Activated naive CD8-positive, alpha-beta T cell (primary cell): ENCODE measurements around the gene ATP8B2.
"Not testable (repeated sequence)": the region's sequence is repeated elsewhere in the genome, so short reads cannot be mapped to it uniquely, and the experiment has no call there.

Experiments
- H3K27ac Mint-ChIP-seq: one replicate; pipeline ENCODE4 v1.8.0; 2021; ENCODE audit warnings: mixed read lengths
- H3K27me3 Mint-ChIP-seq: one replicate; pipeline ENCODE4 v1.8.0; 2021; ENCODE audit warnings: mixed read lengths
- H3K36me3 Mint-ChIP-seq: one replicate; pipeline ENCODE4 v1.8.0; 2021; ENCODE audit warnings: mixed read lengths
- H3K4me1 Mint-ChIP-seq: one replicate; pipeline ENCODE4 v1.8.0; 2021; ENCODE audit warnings: low read depth, mixed read lengths
- H3K4me3 Mint-ChIP-seq: one replicate; pipeline ENCODE4 v1.8.0; 2021; ENCODE audit warnings: mild to moderate bottlenecking, mixed read lengths
- H3K9me3 Mint-ChIP-seq: one replicate; pipeline ENCODE4 v1.8.0; 2021; ENCODE audit warnings: low read depth, mixed read lengths

ATP8B2 gene

GRCh38 chr1:154324669-154325582, at the start of gene ATP8B2:
ATP8B2 (plus strand) TSS chr1:154325525; CDS start chr1:154328142, 2,617 bp downstream.
- H3K27me3 Mint-ChIP-seq = no peaks in the 10 kb centered on the region
- peak within 1 kb of the TSS; percentile 93 for H3K27ac Mint-ChIP-seq
- H3K9me3 Mint-ChIP-seq = no peaks in the 10 kb centered on the region
- peaks cover 37% of the 10 kb centered on the region for H3K4me1 Mint-ChIP-seq
- H3K4me3 Mint-ChIP-seq = peak within 1 kb of the TSS; percentile 96
- H3K36me3 Mint-ChIP-seq = no peaks in the 10 kb centered on the region

GRCh38 chr1:154276797-154277196, 48.5 kb upstream of the ATP8B2 start:
- no peaks in the 10 kb centered on the region for H3K27me3 Mint-ChIP-seq
- peaks cover 22% of the 10 kb centered on the region for H3K4me1 Mint-ChIP-seq
- peaks cover 5% of the 10 kb centered on the region for H3K36me3 Mint-ChIP-seq
- no peaks in the 10 kb centered on the region for H3K9me3 Mint-ChIP-seq
- H3K4me3 Mint-ChIP-seq = no peak overlapping the region
- no peak overlapping the region for H3K27ac Mint-ChIP-seq

DNA sequence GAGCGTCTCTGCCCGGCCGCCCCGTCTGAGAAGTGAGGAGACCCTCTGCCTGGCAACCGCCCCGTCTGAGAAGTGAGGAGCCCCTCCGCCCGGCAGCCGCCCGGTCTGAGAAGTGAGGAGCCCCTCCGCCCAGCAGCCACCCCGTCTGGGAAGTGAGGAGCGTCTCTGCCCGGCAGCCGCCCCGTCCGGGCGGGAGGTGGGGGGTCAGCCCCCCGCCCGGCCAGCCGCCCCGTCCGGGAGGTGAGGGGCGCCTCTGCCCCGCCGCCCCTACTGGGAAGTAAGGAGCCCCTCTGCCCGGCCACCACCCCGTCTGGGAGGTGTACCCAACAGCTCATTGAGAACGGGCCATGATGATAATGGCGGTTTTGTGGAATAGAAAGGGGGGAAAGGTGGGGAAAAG, 37.7 kb upstream of the ATP8B2 start:
- not testable (repeated sequence) for H3K4me3 Mint-ChIP-seq, H3K4me1 Mint-ChIP-seq, H3K36me3 Mint-ChIP-seq, H3K9me3 Mint-ChIP-seq, H3K27ac Mint-ChIP-seq, H3K27me3 Mint-ChIP-seq

GRCh38 chr1:154288661-154289060, 36.7 kb upstream of the ATP8B2 start:
- Mint-ChIP-seq H3K4me1 (no peaks in the 10 kb centered on the region), H3K27ac (no peak overlapping the region), H3K4me3 (no peak overlapping the region), H3K36me3 (no peaks in the 10 kb centered on the region), H3K27me3 (no peaks in the 10 kb centered on the region), H3K9me3 (peaks cover 4% of the 10 kb centered on the region)

GRCh38 chr1:154290921-154291320, 34.4 kb upstream of the ATP8B2 start:
- H3K36me3 Mint-ChIP-seq = peaks cover 5% of the 10 kb centered on the region
- no peaks in the 10 kb centered on the region for H3K27me3 Mint-ChIP-seq
- H3K4me1 Mint-ChIP-seq = no peaks in the 10 kb centered on the region
- no peak overlapping the region for H3K4me3 Mint-ChIP-seq
- H3K9me3 Mint-ChIP-seq = peaks cover 8% of the 10 kb centered on the region
- H3K27ac Mint-ChIP-seq = no peak overlapping the region

DNA sequence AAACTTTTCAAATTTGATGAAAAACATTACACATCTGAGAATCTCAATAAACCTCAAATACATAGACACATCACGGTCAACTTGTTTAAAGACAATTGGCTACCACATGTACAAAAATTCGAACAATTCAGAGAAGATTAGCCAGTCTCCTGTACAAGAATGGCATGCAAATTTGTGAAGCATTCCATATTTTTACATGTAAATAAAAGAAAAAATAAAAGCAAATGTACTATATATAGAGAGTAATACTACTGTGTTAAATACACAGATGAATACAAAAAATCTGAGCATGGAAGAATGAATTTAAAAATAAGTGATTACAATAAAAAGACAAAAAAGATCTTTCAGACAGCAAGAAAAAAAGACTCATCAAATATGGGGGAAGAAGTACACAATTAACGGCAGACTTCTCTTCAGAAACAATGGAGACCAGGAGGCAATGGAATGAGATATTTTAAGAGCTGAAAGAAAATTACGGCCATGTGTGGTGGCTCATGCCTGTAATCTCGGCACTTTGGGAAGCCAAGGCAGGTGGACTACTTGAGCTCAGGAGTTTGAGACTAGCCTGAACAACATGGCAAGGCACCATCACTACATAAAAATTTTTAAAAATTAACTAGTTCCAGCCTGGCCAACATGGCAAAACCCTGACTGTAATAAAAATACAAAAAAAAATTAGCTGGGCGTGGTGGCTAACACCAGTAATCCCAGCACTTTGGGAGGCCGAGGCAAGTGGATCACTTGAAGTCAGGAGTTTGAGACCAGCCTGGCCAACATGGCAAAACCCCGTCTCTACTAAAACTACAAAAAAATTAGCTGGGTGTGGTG, 29.7 kb upstream of the ATP8B2 start:
- Mint-ChIP-seq H3K27ac (no peak overlapping the region), H3K36me3 (peaks cover 5% of the 10 kb centered on the region), H3K4me1 (no peaks in the 10 kb centered on the region), H3K9me3 (peaks cover 8% of the 10 kb centered on the region), H3K27me3 (no peaks in the 10 kb centered on the region), H3K4me3 (no peak overlapping the region)

DNA sequence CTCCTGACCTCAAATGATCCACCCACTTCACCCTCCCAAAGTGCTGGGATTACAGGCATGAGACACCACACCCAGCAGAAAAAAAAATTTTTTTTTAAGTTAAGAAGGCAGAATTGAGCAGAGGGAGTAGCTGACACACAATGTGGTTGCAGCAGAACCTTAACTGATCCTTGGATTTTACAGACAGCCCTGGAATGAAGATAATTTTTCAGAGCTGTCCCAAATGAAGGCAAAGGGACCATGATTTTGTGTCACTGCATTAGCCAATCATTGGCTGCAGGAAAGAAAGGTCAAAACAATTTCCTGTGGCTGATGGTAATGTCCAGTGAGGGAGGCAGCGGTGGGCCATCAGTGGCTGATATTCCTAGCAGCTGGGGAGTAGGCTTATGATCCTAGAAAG, 23.7 kb upstream of the ATP8B2 start:
- Mint-ChIP-seq H3K27me3 (no peaks in the 10 kb centered on the region), H3K9me3 (no peaks in the 10 kb centered on the region), H3K4me1 (peaks cover 8% of the 10 kb centered on the region), H3K4me3 (no peak overlapping the region), H3K27ac (no peak overlapping the region), H3K36me3 (no peaks in the 10 kb centered on the region)

- H3K36me3 Mint-ChIP-seq = no peaks in the 10 kb centered on the region
- H3K27ac Mint-ChIP-seq = peak overlapping the region; percentile 46
- no peaks in the 10 kb centered on the region for H3K27me3 Mint-ChIP-seq
- H3K4me1 Mint-ChIP-seq = peaks cover 12% of the 10 kb centered on the region
- no peak overlapping the region for H3K4me3 Mint-ChIP-seq
- no peaks in the 10 kb centered on the region for H3K9me3 Mint-ChIP-seq
These were observed 20.5 kb upstream of the ATP8B2 start for GRCh38 chr1:154304664-154305337.

DNA sequence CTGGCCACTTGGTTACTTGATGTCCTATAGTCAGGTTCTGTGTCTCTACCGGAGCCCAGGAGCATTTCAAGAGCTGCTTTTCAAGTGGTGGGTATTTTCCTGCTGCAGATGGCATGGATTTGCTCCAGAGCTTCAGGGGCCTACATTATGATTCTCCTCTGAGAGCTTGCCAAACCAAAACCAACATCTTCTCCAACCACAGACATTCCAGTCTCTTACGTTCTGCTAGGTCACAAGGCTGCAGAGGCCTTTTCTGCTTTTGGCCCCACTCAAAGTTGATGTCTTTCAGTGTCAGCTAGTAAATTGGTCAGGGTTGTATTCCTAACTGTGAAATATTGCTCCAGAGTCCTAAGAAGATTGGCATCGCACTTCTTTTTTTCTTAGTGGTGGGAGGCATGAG, 19.2 kb upstream of the ATP8B2 start:
- peaks cover 12% of the 10 kb centered on the region for H3K4me1 Mint-ChIP-seq
- no peak overlapping the region for H3K4me3 Mint-ChIP-seq
- no peaks in the 10 kb centered on the region for H3K27me3 Mint-ChIP-seq
- no peaks in the 10 kb centered on the region for H3K36me3 Mint-ChIP-seq
- H3K9me3 Mint-ChIP-seq = no peaks in the 10 kb centered on the region
- no peak overlapping the region for H3K27ac Mint-ChIP-seq

DNA sequence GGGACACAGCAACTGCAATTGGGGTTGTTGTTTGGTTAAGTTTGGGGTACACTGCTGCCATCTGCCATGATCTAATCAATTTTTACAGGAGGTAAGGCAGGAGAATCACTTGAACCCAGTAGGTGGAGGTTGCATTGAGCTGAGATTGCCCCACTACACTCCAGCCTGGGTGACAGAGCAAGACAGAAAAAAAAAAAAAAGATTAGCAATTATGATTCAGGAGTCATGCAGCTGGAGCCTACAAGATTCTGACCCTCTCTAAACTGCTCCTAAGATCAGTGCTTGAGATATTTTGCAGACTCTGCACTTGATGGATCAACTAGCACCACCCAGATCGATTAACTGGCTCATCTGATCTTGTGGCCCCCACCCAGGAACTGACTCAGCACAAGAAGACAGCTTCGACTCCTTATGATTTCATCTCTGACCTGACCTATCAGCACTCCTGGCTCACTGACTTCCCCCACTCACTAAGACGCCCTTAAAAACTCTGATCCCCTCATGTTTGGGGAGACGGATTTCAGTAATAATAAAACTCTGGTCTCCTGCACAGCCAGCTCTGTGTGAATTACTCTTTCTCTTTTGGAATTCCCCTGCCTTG, 17.6 kb upstream of the ATP8B2 start:
- H3K36me3 Mint-ChIP-seq, H3K27me3 Mint-ChIP-seq, H3K4me3 Mint-ChIP-seq, H3K27ac Mint-ChIP-seq, H3K9me3 Mint-ChIP-seq: not testable (repeated sequence)
- H3K4me1 Mint-ChIP-seq = peaks cover 12% of the 10 kb centered on the region

- H3K4me1 Mint-ChIP-seq = peaks cover 12% of the 10 kb centered on the region
- H3K9me3 Mint-ChIP-seq, H3K36me3 Mint-ChIP-seq, H3K27ac Mint-ChIP-seq, H3K4me3 Mint-ChIP-seq, H3K27me3 Mint-ChIP-seq: not testable (repeated sequence)
These were observed 16.2 kb upstream of the ATP8B2 start for GRCh38 chr1:154309136-154309535.

GRCh38 chr1:154312229-154313065, 12.9 kb upstream of the ATP8B2 start:
- H3K4me3 Mint-ChIP-seq, H3K36me3 Mint-ChIP-seq, H3K9me3 Mint-ChIP-seq, H3K27ac Mint-ChIP-seq, H3K4me1 Mint-ChIP-seq, H3K27me3 Mint-ChIP-seq: not testable (repeated sequence)

- Mint-ChIP-seq H3K4me1 (peaks cover 3% of the 10 kb centered on the region), H3K27ac (no peak overlapping the region), H3K36me3 (peaks cover 2% of the 10 kb centered on the region), H3K9me3 (no peaks in the 10 kb centered on the region), H3K27me3 (no peaks in the 10 kb centered on the region), H3K4me3 (no peak overlapping the region)
These were observed 12.3 kb upstream of the ATP8B2 start for GRCh38 chr1:154313066-154313356.

GRCh38 chr1:154314226-154314625, 11.1 kb upstream of the ATP8B2 start:
- not testable (repeated sequence) for H3K9me3 Mint-ChIP-seq, H3K4me1 Mint-ChIP-seq, H3K27me3 Mint-ChIP-seq, H3K27ac Mint-ChIP-seq, H3K4me3 Mint-ChIP-seq, H3K36me3 Mint-ChIP-seq
